CD8-positive, alpha-beta memory T cell (primary cell): ENCODE results near the gene RBPJ. TPM values are rescaled to one million over a fixed set of nuclear protein-coding genes. Genes with fewer than 3 reads are reported as not detected.
"Not testable (repeated sequence)": the region's sequence is repeated elsewhere in the genome, so short reads cannot be mapped to it uniquely, and the experiment has no call there.

Experiments
- CTCF ChIA-PET: fragments of 350-600 bp; sonication (Branson Sonifier 250); formaldehyde crosslinking; loops from one replicate; lab custom pipeline; 2021; ENCODE audit warnings: antibody characterized with exemption; lab: Charles Lee
- POLR2A ChIA-PET: fragments of 350-600 bp; sonication (Branson Sonifier 250); formaldehyde crosslinking; loops from one replicate; lab custom pipeline; 2021; ENCODE audit warnings: antibody characterized with exemption; lab: Charles Lee
- DNase-seq, 5 donors: peaks; one replicate each; pipeline versions ENCODE4 v3.0.0 to v3.0.0-alpha.2; 2020 to 2022; ENCODE audit warnings: mixed read lengths in 1 of 5
- H3K27ac ChIP-seq: one replicate; pipeline ENCODE4 v1.7.0; 2013; ENCODE audit warnings: low read depth, mild to moderate bottlenecking, low read length, moderate library complexity
- H3K27me3 ChIP-seq: 2 replicates; pipeline ENCODE4 v1.7.0; 2013; ENCODE audit warnings: low read length, mild to moderate bottlenecking; ENCODE audit not compliant: insufficient read depth, poor library complexity, severe bottlenecking
- H3K36me3 ChIP-seq: 2 replicates; pipeline ENCODE4 v1.7.0; 2013; ENCODE audit warnings: mild to moderate bottlenecking, low read length, moderate library complexity; ENCODE audit not compliant: insufficient read depth
- H3K4me1 ChIP-seq: 2 replicates; pipeline ENCODE4 v1.7.0; 2013; ENCODE audit warnings: mild to moderate bottlenecking, low read length, moderate library complexity; ENCODE audit not compliant: insufficient read depth
- H3K4me3 ChIP-seq: 2 replicates; pipeline ENCODE4 v1.7.0; 2013; ENCODE audit warnings: mild to moderate bottlenecking, low read length
- H3K9me3 ChIP-seq: 2 replicates; pipeline ENCODE4 v1.7.0; 2013; ENCODE audit warnings: mild to moderate bottlenecking, low read length
- H3K27ac Mint-ChIP-seq, 8 donors: one replicate each; pipeline ENCODE4 v1.8.0; 2020 to 2021; ENCODE audit warnings: mixed read lengths in 8 of 8, mild to moderate bottlenecking in 6 of 8, inconsistent platforms in 3 of 8, moderate library complexity in 3 of 8
- H3K27me3 Mint-ChIP-seq, 2 donors: one replicate each; pipeline ENCODE4 v1.8.0; 2020 to 2021; ENCODE audit warnings: mixed read lengths in 2 of 2, mild to moderate bottlenecking in 1 of 2, moderate library complexity in 1 of 2
- H3K36me3 Mint-ChIP-seq, 3 donors: one replicate each; pipeline ENCODE4 v1.8.0; 2020 to 2021; ENCODE audit warnings: mixed read lengths in 3 of 3, inconsistent platforms in 1 of 3, mild to moderate bottlenecking in 1 of 3
- H3K4me1 Mint-ChIP-seq, 3 donors: one replicate each; pipeline ENCODE4 v1.8.0; 2020 to 2021; ENCODE audit warnings: mixed read lengths in 3 of 3, inconsistent platforms in 1 of 3, mild to moderate bottlenecking in 1 of 3
- H3K4me3 Mint-ChIP-seq, 7 donors: one replicate each; pipeline ENCODE4 v1.8.0; 2020 to 2021; ENCODE audit warnings: mixed read lengths in 7 of 7, mild to moderate bottlenecking in 6 of 7, moderate library complexity in 4 of 7, inconsistent platforms in 2 of 7
- H3K9me3 Mint-ChIP-seq, 5 donors: one replicate each; pipeline ENCODE4 v1.8.0; 2020 to 2022; ENCODE audit warnings: mixed read lengths in 5 of 5, mild to moderate bottlenecking in 3 of 5, moderate library complexity in 2 of 5, inconsistent platforms in 1 of 5
- polyA plus RNA-seq: library from polyadenylated mRNA; unstranded; fragments of 300-500 nt; fragmentation: Illumina TruSeq; gene quantifications from one replicate; pipeline ENCODE4 v1.2.3, GENCODE V29; 2021
- total RNA-seq, 2 experiments: library from RNA; stranded (reverse); gene quantifications; one replicate each; pipeline ENCODE4 v1.2.3, GENCODE V29; 2021

RBPJ gene
- total and polyA plus RNA-seq, 3 experiments from 2014 or later, result 94.0 to 201 (median 199) TPM

- CTCF ChIA-PET, result no interaction called here
- H3K4me1 ChIP-seq, result no peaks in the 10 kb centered on the region
- POLR2A ChIA-PET, result no interaction called here
- Mint-ChIP-seq H3K36me3 (peaks cover 20 to 29% (median 22%) of the 10 kb centered on the region in 3 donors), H3K27me3 (no peaks in the 10 kb centered on the region), H3K27ac (no peak overlapping the region), H3K9me3 (peaks cover 0 to 9% (median 2%) of the 10 kb centered on the region in 5 donors), H3K4me1 (peaks cover 29 to 50% (median 47%) of the 10 kb centered on the region in 3 donors), H3K4me3 (peak overlapping the region in 4 of 7 donors; percentile 17 to 69 (median 28))
- H3K9me3 ChIP-seq, result no peaks in the 10 kb centered on the region
- H3K27ac ChIP-seq, result no peak overlapping the region
- no peaks in the 10 kb centered on the region for H3K27me3 ChIP-seq
- no peak for DNase-seq
- H3K36me3 ChIP-seq, result peaks cover 14% of the 10 kb centered on the region
- no peak overlapping the region for H3K4me3 ChIP-seq
Measured at GRCh38 chr4:26384380-26385057, 63.7 kb downstream of the RBPJ start.

- H3K4me1 Mint-ChIP-seq, result peaks cover 26 to 41% (median 37%) of the 10 kb centered on the region in 3 donors
- Histone ChIP-seq H3K36me3 (peaks cover 14% of the 10 kb centered on the region), H3K4me3 (no peak overlapping the region), H3K9me3 (no peaks in the 10 kb centered on the region), H3K4me1 (no peaks in the 10 kb centered on the region), H3K27ac (no peak overlapping the region), H3K27me3 (no peaks in the 10 kb centered on the region)
- ChIA-PET CTCF (no interaction called here), POLR2A (no interaction called here)
- peak overlapping the region in 1 of 8 donors; percentile 61 for H3K27ac Mint-ChIP-seq
- H3K9me3 Mint-ChIP-seq, result peaks cover 0 to 9% (median 2%) of the 10 kb centered on the region in 5 donors
- peaks cover 22 to 39% (median 28%) of the 10 kb centered on the region in 3 donors for H3K36me3 Mint-ChIP-seq
- no peak for DNase-seq
- no peak overlapping the region for H3K4me3 Mint-ChIP-seq
- H3K27me3 Mint-ChIP-seq, result no peaks in the 10 kb centered on the region
Measured at GRCh38 chr4:26385690-26386089, 64.9 kb downstream of the RBPJ start.

GRCh38 chr4:26386386-26386785, 65.6 kb downstream of the RBPJ start:
- peaks cover 0 to 9% (median 2%) of the 10 kb centered on the region in 5 donors for H3K9me3 Mint-ChIP-seq
- ChIA-PET CTCF (interaction anchor here (1.1 kb wide), 1 partner anchor 22 kb away, joined by 4 read pairs; no protein-coding TSS in a partner anchor), POLR2A (no interaction called here)
- no peak overlapping the region for H3K27ac Mint-ChIP-seq
- Histone ChIP-seq H3K36me3 (peaks cover 14% of the 10 kb centered on the region), H3K27me3 (no peaks in the 10 kb centered on the region), H3K27ac (no peak overlapping the region), H3K4me3 (no peak overlapping the region), H3K4me1 (no peaks in the 10 kb centered on the region), H3K9me3 (no peaks in the 10 kb centered on the region)
- peaks cover 22 to 39% (median 28%) of the 10 kb centered on the region in 3 donors for H3K36me3 Mint-ChIP-seq
- H3K27me3 Mint-ChIP-seq, result no peaks in the 10 kb centered on the region
- no peak for DNase-seq
- H3K4me1 Mint-ChIP-seq, result peaks cover 21 to 35% (median 33%) of the 10 kb centered on the region in 3 donors
- no peak overlapping the region for H3K4me3 Mint-ChIP-seq

- H3K36me3 Mint-ChIP-seq, result peaks cover 22 to 45% (median 28%) of the 10 kb centered on the region in 3 donors
- POLR2A ChIA-PET, result no interaction called here
- H3K9me3 Mint-ChIP-seq, result peaks cover 0 to 9% (median 2%) of the 10 kb centered on the region in 5 donors
- peaks cover 16 to 20% (median 18%) of the 10 kb centered on the region in 3 donors for H3K4me1 Mint-ChIP-seq
- H3K27me3 Mint-ChIP-seq, result no peaks in the 10 kb centered on the region
- H3K4me3 Mint-ChIP-seq, result no peak overlapping the region
- DNase-seq, result no peak
- Histone ChIP-seq H3K36me3 (peaks cover 14% of the 10 kb centered on the region), H3K4me3 (no peak overlapping the region), H3K27me3 (no peaks in the 10 kb centered on the region), H3K4me1 (no peaks in the 10 kb centered on the region), H3K9me3 (no peaks in the 10 kb centered on the region), H3K27ac (no peak overlapping the region)
- H3K27ac Mint-ChIP-seq, result peak overlapping the region in 1 of 8 donors; percentile 23
- CTCF ChIA-PET, result interaction anchor here (0.7 kb wide), 1 partner anchor 400 kb away, joined by 3 read pairs; no protein-coding TSS in a partner anchor
Measured at GRCh38 chr4:26388671-26389070, 67.9 kb downstream of the RBPJ start.

GRCh38 chr4:26397086-26397485, 76.3 kb downstream of the RBPJ start:
- H3K36me3 Mint-ChIP-seq, result peaks cover 5 to 25% (median 12%) of the 10 kb centered on the region in 3 donors
- Histone ChIP-seq H3K27ac (no peak overlapping the region), H3K9me3 (no peaks in the 10 kb centered on the region), H3K4me1 (no peaks in the 10 kb centered on the region), H3K4me3 (no peak overlapping the region), H3K36me3 (no peaks in the 10 kb centered on the region), H3K27me3 (no peaks in the 10 kb centered on the region)
- H3K4me1 Mint-ChIP-seq, result peaks cover 9 to 18% (median 16%) of the 10 kb centered on the region in 3 donors
- no peak for DNase-seq
- no peak overlapping the region for H3K4me3 Mint-ChIP-seq
- POLR2A ChIA-PET, result no interaction called here
- no peaks in the 10 kb centered on the region for H3K27me3 Mint-ChIP-seq
- peak overlapping the region in 4 of 8 donors; percentile 17 to 36 (median 29) for H3K27ac Mint-ChIP-seq
- H3K9me3 Mint-ChIP-seq, result no peaks in the 10 kb centered on the region
- CTCF ChIA-PET, result interaction anchor here (0.9 to 1.3 kb wide), 4 partner anchors 10 to 409 kb away, joined by 3 to 5 read pairs (median 3); no protein-coding TSS in a partner anchor

- Histone ChIP-seq H3K27me3 (no peaks in the 10 kb centered on the region), H3K9me3 (no peaks in the 10 kb centered on the region), H3K4me3 (no peak overlapping the region), H3K36me3 (no peaks in the 10 kb centered on the region), H3K27ac (no peak overlapping the region), H3K4me1 (peaks cover 5% of the 10 kb centered on the region)
- peak in 1 of 5 donors; percentile 0 for DNase-seq
- CTCF ChIA-PET, result interaction anchor here (1.1 to 1.3 kb wide), 3 partner anchors 9 to 70 kb away, joined by 3 to 6 read pairs (median 3); no protein-coding TSS in a partner anchor
- Mint-ChIP-seq H3K27me3 (no peaks in the 10 kb centered on the region), H3K4me3 (no peak overlapping the region), H3K36me3 (peaks cover 5 to 19% (median 15%) of the 10 kb centered on the region in 3 donors), H3K27ac (no peak overlapping the region), H3K9me3 (no peaks in the 10 kb centered on the region), H3K4me1 (peaks cover 22 to 41% (median 34%) of the 10 kb centered on the region in 3 donors)
- POLR2A ChIA-PET, result no interaction called here
Measured at GRCh38 chr4:26400132-26400531, 79.3 kb downstream of the RBPJ start.

- H3K4me1 ChIP-seq, H3K27me3 ChIP-seq, H3K4me3 Mint-ChIP-seq, H3K9me3 ChIP-seq, DNase-seq, POLR2A ChIA-PET, H3K27ac ChIP-seq, H3K4me3 ChIP-seq, H3K36me3 ChIP-seq, H3K27me3 Mint-ChIP-seq: not testable (repeated sequence)
- peaks cover 13 to 27% (median 18%) of the 10 kb centered on the region in 3 donors for H3K4me1 Mint-ChIP-seq
- H3K9me3 Mint-ChIP-seq, result peaks cover 6 to 10% (median 7%) of the 10 kb centered on the region in 5 donors
- H3K36me3 Mint-ChIP-seq, result peaks cover 16 to 24% (median 21%) of the 10 kb centered on the region in 3 donors
- peak overlapping the region in 1 of 8 donors; percentile 12 for H3K27ac Mint-ChIP-seq
- CTCF ChIA-PET, result interaction anchor here (1.1 kb wide), 1 partner anchor 10 kb away, joined by 3 read pairs; no protein-coding TSS in a partner anchor
Measured at GRCh38 chr4:26402017-26402416, 81.2 kb downstream of the RBPJ start.

- CTCF ChIA-PET, result interaction anchor here (1.1 kb wide), 1 partner anchor 10 kb away, joined by 3 read pairs; no protein-coding TSS in a partner anchor
Measured at GRCh38 chr4:26402458-26402857, 81.6 kb downstream of the RBPJ start.

More at GRCh38 chr4:26402458-26402857, 81.6 kb downstream of the RBPJ start:
- peaks cover 8% of the 10 kb centered on the region for H3K36me3 ChIP-seq
- Mint-ChIP-seq H3K27ac (peak overlapping the region in 1 of 8 donors; percentile 12), H3K27me3 (no peaks in the 10 kb centered on the region), H3K4me3 (no peak overlapping the region), H3K9me3 (peaks cover 7 to 13% (median 8%) of the 10 kb centered on the region in 5 donors), H3K36me3 (peaks cover 19 to 26% (median 20%) of the 10 kb centered on the region in 3 donors), H3K4me1 (peaks cover 13 to 26% (median 16%) of the 10 kb centered on the region in 3 donors)
- H3K4me3 ChIP-seq, result no peak overlapping the region
- H3K9me3 ChIP-seq, result no peaks in the 10 kb centered on the region
- H3K4me1 ChIP-seq, result peaks cover 5% of the 10 kb centered on the region
- no peak for DNase-seq
- no peak overlapping the region for H3K27ac ChIP-seq
- POLR2A ChIA-PET, result no interaction called here
- H3K27me3 ChIP-seq, result no peaks in the 10 kb centered on the region
